GM12878 (cell line): ENCODE measurements around the gene DCBLD1. TPM values are rescaled to one million over a fixed set of nuclear protein-coding genes. Genes with fewer than 3 reads are reported as not detected.

Experiments used
- ATAC-seq: fragments of 200-7000 bp; cut with Tn5 transposase; 3 replicates; pipeline ENCODE4 v1.9.1; 2020; ENCODE audit warnings: mild to moderate bottlenecking, moderate library complexity
- BruUV-seq: library from RNA; stranded (reverse); fragments of 400-500 nt; replicated peaks from 2 replicates; lab custom pipeline; 2021; lab: Mats Ljungman, UMichigan
- CTCF ChIA-PET: fragments of 300-600 bp; sonication (Branson Sonifier 250); formaldehyde crosslinking; extraction: SDS; loops from one replicate; lab custom pipeline; 2021; ENCODE audit warnings: inconsistent platforms; lab: Yijun Ruan, JAX
- POLR2A ChIA-PET: fragments of 350-600 bp; formaldehyde crosslinking; extraction: SDS; loops from one replicate; lab custom pipeline; 2021; ENCODE audit warnings: inconsistent platforms; lab: Charles Lee
- RAD21 ChIA-PET: fragments of 300-600 bp; sonication (Branson Sonifier 250); formaldehyde crosslinking; loops from one replicate; lab custom pipeline; 2023; ENCODE audit warnings: antibody characterized with exemption; ENCODE audit not compliant: unreplicated experiment; lab: Charles Lee
- SMC1A ChIA-PET: fragments of 300-600 bp; sonication (Branson Sonifier 250); formaldehyde crosslinking; loops from one replicate; lab custom pipeline; 2023; ENCODE audit not compliant: unreplicated experiment, uncharacterized antibody; lab: Charles Lee
- DNase-seq: peaks from one replicate; pipeline ENCODE4 v3.0.0-alpha.2; 2011; ENCODE audit warnings: low read depth, low spot score
- FAIRE-seq: peaks from 3 replicates; lab custom pipeline; 2011; peaks lifted over from hg19 to GRCh38; lab: Jason Lieb, UNC
- H2AFZ ChIP-seq: 2 replicates; pipeline ENCODE4 v1.6.0; 2011; ENCODE audit warnings: low read depth, low read length, control low read depth; ENCODE audit not compliant: control insufficient read depth
- H3K27ac ChIP-seq: 2 replicates; pipeline ENCODE4 v1.5.1; 2011; ENCODE audit warnings: control low read depth; ENCODE audit not compliant: control insufficient read depth, insufficient read depth
- H3K27me3 ChIP-seq, 2 experiments: replicated peaks in 1 of 2; 2 replicates each; pipeline versions ENCODE4 v1.6.0 to v1.6.1; 2011; ENCODE audit warnings: low read length in 1 of 2; ENCODE audit not compliant: control insufficient read depth in 2 of 2, insufficient read depth in 2 of 2
- H3K36me3 ChIP-seq, 2 experiments: 2 replicates each; pipeline ENCODE4 v1.5.1; 2011; ENCODE audit warnings: low read length in 1 of 2; ENCODE audit not compliant: control insufficient read depth in 2 of 2, insufficient read depth in 2 of 2
- H3K4me1 ChIP-seq: 2 replicates; pipeline ENCODE4 v1.6.1; 2011; ENCODE audit warnings: mild to moderate bottlenecking, low read length, moderate library complexity, mixed read lengths; ENCODE audit not compliant: control insufficient read depth, insufficient read depth
- H3K4me2 ChIP-seq: 2 replicates; pipeline ENCODE4 v1.6.0; 2011; ENCODE audit warnings: control low read depth; ENCODE audit not compliant: control insufficient read depth, insufficient read depth
- H3K4me3 ChIP-seq: fragments of 200-600 bp; sonication (generic); 2 replicates; pipeline ENCODE4 v1.5.1; 2016
- H3K79me2 ChIP-seq: 2 replicates; pipeline ENCODE4 v1.6.0; 2011; ENCODE audit warnings: low read length; ENCODE audit not compliant: control insufficient read depth, insufficient read depth
- H3K9ac ChIP-seq: 2 replicates; pipeline ENCODE4 v1.8.0; 2011; ENCODE audit warnings: low read length, control low read depth, mixed read lengths; ENCODE audit not compliant: control insufficient read depth, insufficient read depth
- H3K9me3 ChIP-seq: replicated peaks from 3 replicates; pipeline ENCODE4 v1.5.1; 2011; ENCODE audit warnings: mild to moderate bottlenecking, low read length; ENCODE audit not compliant: control insufficient read depth, insufficient read depth
- H4K20me1 ChIP-seq: 2 replicates; pipeline ENCODE4 v1.6.0; 2011; ENCODE audit not compliant: control insufficient read depth, insufficient read depth
- BCL11A ChIP-seq: IDR thresholded peaks from 2 replicates; pipeline ENCODE4 v1.6.1; 2011; ENCODE audit warnings: low read depth, low read length
- EGR1 ChIP-seq, 2 experiments: IDR thresholded peaks; 1 replicate in 1 of 2; 2 replicates in 1 of 2; pipeline ENCODE4 v1.6.1; 2011 to 2012; ENCODE audit warnings: low read depth in 2 of 2, low read length in 2 of 2, borderline replicate concordance in 1 of 2, mild to moderate bottlenecking in 1 of 2, moderate library complexity in 1 of 2
- HDAC2 ChIP-seq: fragments of 200-600 bp; sonication (generic); IDR thresholded peaks from 2 replicates; pipeline ENCODE4 v1.6.1; 2017
- IKZF1 ChIP-seq: fragments of 450-650 bp; conservative IDR thresholded peaks from 2 replicates; pipeline ENCODE4 v1.6.1; 2017; ENCODE audit warnings: antibody characterized with exemption, mild to moderate bottlenecking
- KLF5 ChIP-seq: fragments of 450-650 bp; IDR thresholded peaks from 2 replicates; pipeline ENCODE4 v1.6.1; 2014; ENCODE audit warnings: mild to moderate bottlenecking; ENCODE audit not compliant: partially characterized antibody
- LARP7 ChIP-seq: fragments of 450-650 bp; IDR thresholded peaks from 2 replicates; pipeline ENCODE4 v1.6.1; 2017; ENCODE audit warnings: mild to moderate bottlenecking
- NRF1 ChIP-seq: conservative IDR thresholded peaks from 2 replicates; pipeline ENCODE4 v1.6.1; 2011; ENCODE audit warnings: mild to moderate bottlenecking, low read depth, low read length, improper control_type of control experiment
- REST ChIP-seq: IDR thresholded peaks from 2 replicates; pipeline ENCODE4 v1.6.1; 2012; ENCODE audit warnings: mild to moderate bottlenecking, low read depth, low read length
- SIN3A ChIP-seq: IDR thresholded peaks from 2 replicates; pipeline ENCODE4 v1.6.1; 2012; ENCODE audit warnings: low read depth, low read length, improper control_type of control experiment
- SMAD1 ChIP-seq: fragments of 450-650 bp; IDR thresholded peaks from 2 replicates; pipeline ENCODE4 v1.6.1; 2018; ENCODE audit warnings: mild to moderate bottlenecking, low read depth; ENCODE audit not compliant: partially characterized antibody
- SMAD5 ChIP-seq: IDR thresholded peaks from 2 replicates; pipeline ENCODE4 v1.6.1; 2016; ENCODE audit warnings: antibody characterized with exemption, low read depth
- SMARCA5 ChIP-seq: fragments of 450-650 bp; IDR thresholded peaks from 2 replicates; pipeline ENCODE4 v1.6.1; 2017; ENCODE audit warnings: mild to moderate bottlenecking
- SP1 ChIP-seq: IDR thresholded peaks from one replicate; pipeline ENCODE4 v1.6.1; 2011; ENCODE audit warnings: low read depth, low read length
- ZNF592 ChIP-seq: fragments of 450-650 bp; IDR thresholded peaks from 2 replicates; pipeline ENCODE4 v1.6.1; 2017; ENCODE audit warnings: mild to moderate bottlenecking, moderate library complexity
- ZNF622 ChIP-seq: fragments of 450-650 bp; IDR thresholded peaks from 2 replicates; pipeline ENCODE4 v1.6.1; 2017; ENCODE audit warnings: mild to moderate bottlenecking, inconsistent platforms
- WGBS: methylation state at CpG from one replicate; pipeline ENCODE4 v1.1.6; 2016; ENCODE audit warnings: low lambda C conversion rate; ENCODE audit not compliant: insufficient replicate concordance, insufficient coverage; ENCODE audit errors: missing lambda C conversion rate; 5-methylcytosine and 5-hydroxymethylcytosine counted together
- in situ Hi-C: fragments of 300-500 bp; cut with MboI; formaldehyde crosslinking; loops from 9 replicates; pipeline ENCODE4 v1.14.3; 2018; ENCODE audit warnings: mixed read lengths
- intact Hi-C: fragments of 100-400 bp; cut with micrococcal nuclease; formaldehyde crosslinking; loops from one replicate; pipeline ENCODE4 v1.14.2; 2022; ENCODE audit not compliant: unreplicated experiment
- polyA plus RNA-seq, 11 experiments: library from polyadenylated mRNA; depleted of rRNA in 4 of 11; unstranded in 6 of 11; stranded (reverse) in 5 of 11; fragments of >200 nt; fragmentation: Nextera tagmentation in 4 of 11; fragmentation: Illumina TruSeq in 1 of 11; extraction: Ambion mirVana in 4 of 11; extraction: Trizol in 1 of 11; gene quantifications; 1 replicate in 1 of 11; 2 replicates in 10 of 11; pipeline versions ENCODE4 v1.2.1 to v1.2.3, GENCODE V29; 2011 to 2016; ENCODE audit warnings: inconsistent platforms in 2 of 11, missing spikeins in 2 of 11, low read depth in 1 of 11
- total RNA-seq, 4 experiments: library from RNA; depleted of rRNA in 3 of 4; stranded (reverse); fragments of >200 nt in 3 of 4; fragmentation: Illumina TruSeq in 1 of 4; extraction: Trizol in 1 of 4; gene quantifications; 2 replicates each; pipeline versions ENCODE4 v1.2.1 to v1.2.3, GENCODE V29; 2013 to 2021

DCBLD1 gene
- total and polyA plus RNA-seq, 10 of the 15 experiments (the other 5 are each of a cell fraction or from before 2014, with no cell fraction given): 0.92 to 9.2 (median 8.3) TPM

DNA sequence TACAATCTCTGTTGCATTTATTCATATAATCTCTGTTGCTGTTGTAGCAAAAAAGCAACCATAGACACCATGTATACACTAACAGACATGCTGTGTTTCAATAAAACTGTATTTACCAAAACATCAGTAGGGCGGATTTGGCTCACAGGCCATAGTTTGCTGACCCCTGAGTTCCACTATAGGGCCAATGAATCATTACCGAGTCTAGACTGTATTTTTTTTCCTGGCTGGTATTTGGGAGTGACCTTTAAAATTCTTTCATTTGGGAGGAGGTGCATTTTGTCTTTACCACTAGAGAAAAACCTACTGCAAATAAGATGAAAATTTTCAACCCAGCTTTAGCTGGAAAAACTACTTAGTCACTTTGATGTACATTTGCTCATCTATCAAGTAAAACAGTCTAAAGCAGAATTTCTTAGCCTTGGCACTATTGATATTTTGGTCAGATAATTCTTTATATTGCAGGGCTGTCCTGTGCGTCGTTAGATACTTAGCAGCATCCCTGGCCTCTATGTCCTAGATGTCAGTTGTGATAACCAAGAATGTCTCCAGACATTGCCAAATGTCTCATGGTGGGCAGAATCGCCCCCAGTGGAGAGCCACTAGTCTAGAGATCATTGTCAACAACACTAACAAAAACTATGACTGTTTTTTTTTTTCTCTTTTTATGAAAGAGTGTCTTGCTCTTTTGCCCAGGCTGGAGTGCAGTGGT, 39.5 kb downstream of the DCBLD1 start:
- in situ Hi-C loops (no loop called here), intact Hi-C loops (no loop called here)
- Histone ChIP-seq H3K27ac (no peak overlapping the region), H3K4me1 (no peaks in the 10 kb centered on the region), H3K9ac (no peak overlapping the region), H3K27me3 (no peaks in the 10 kb centered on the region), H3K36me3 (no peaks in the 10 kb centered on the region), H3K4me2 (no peak overlapping the region), H3K4me3 (no peak overlapping the region), H4K20me1 (no peaks in the 10 kb centered on the region), H2AFZ (no peak overlapping the region), H3K9me3 (no peaks in the 10 kb centered on the region; the same call in 2 of the 3 replicates), H3K79me2 (no peaks in the 10 kb centered on the region)
- no peak for FAIRE-seq
- POLR2A ChIA-PET: no interaction called here
- SMC1A ChIA-PET: interaction anchor here (0.7 to 0.9 kb wide), 2 partner anchors 10 to 64 kb away, joined by 3 read pairs; no protein-coding TSS in a partner anchor
- WGBS: 56% methylated on average over 5 of the region's 5 CpGs
- BruUV-seq: no TSS peak
- ATAC-seq: no peak
- CTCF ChIA-PET: no interaction called here
- RAD21 ChIA-PET: no interaction called here
- TF ChIP-seq ZNF592 (no peak), SMAD1 (no peak), BCL11A (no peak), KLF5 (no peak), EGR1 (IDR thresholded peaks at IDR 0.05; ENCODE audit: borderline replicate concordance in 1 of 2, low read depth in 2 of 2, low read length in 2 of 2) (no peak), SMARCA5 (no peak), ZNF622 (no peak), SMAD5 (no peak), IKZF1 (no peak), NRF1 (no peak), SIN3A (no peak), HDAC2 (no peak), SP1 (no peak), LARP7 (no peak), REST (no peak)
- no peak for DNase-seq
